Measurements from ENCODE around the gene CNTN6.
"Not testable (repeated sequence)": the region's sequence is repeated elsewhere in the genome, so short reads cannot be mapped to it uniquely, and the experiment has no call there.

Gene CNTN6

GRCh38 chr3:1288805-1289494, 196.1 kb downstream of the CNTN6 start:
- no peak for FAIRE-seq

DNA sequence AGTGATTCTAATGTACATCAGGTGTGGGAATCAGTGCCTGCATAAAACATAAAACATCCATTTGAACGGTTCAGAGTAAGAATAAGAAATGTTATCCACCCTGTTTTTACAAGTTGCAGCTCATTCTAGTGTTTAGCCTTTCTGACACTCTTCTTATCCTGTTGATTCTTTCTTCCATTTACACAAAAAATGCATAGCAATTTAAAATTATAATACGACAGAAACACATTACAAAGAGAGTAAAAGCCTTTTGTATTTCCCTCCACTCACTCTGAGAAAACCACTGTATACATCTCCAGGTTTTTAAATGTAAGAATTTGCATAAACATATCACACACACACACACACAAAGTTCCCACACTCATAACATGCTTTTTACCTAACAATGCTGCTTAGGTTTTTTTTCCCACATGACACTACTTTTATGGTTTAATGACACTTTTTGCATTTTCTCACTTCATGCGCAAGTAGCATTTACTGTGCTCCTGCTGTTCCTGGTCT, 199.8 kb downstream of the CNTN6 start:
- FAIRE-seq = no peak

DNA sequence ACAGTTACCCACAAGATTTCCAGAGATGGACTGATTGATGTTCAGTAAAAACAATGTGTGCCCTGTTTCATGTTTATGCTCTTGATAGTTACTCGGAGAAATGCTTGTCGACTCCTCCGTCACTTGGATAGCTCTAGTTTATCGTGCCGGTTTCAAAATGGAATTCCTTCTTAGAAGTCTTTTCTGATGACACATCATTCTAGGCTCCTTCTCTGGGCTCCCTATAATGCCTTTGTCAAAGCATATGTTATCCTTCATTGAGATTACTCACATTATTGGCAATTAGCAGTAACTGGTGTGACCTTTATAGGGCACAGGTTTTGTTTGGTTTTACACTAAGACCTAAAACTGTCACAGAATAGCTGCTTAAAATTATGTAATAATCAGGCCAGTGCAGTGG, 201.8 kb downstream of the CNTN6 start:
- no peak for FAIRE-seq

DNA sequence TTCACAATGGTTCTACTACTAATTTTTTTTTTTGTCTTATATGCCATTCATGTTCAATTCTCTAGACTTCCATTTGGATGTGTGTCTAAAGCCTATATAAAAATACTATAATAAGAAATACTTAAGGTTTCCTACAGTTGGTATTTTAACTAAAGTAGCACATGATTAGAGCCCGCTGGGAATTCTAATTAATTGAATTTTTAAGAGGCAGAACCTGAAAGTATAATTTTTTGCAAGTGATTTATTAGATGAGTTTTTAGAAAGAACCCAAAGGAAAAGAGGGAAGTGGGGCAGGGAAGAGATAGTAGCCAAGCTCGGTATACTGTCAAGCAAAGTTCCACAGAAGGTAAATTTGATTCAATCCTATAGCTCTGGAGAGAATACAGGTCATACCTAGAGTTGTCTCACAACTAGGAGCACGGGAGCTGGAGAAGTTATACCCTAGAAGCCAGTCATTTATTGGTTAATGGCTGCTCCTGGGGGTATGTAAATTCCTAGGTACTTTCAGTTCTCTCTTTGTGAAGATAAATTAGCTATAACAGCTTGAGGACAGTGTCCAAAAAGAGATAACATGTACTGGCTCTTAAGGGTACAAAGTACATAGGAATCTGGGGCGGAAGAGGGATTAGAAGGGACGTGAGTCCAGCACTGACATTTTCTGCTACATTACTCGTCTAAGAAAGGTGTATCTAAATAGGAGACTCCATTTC, 225.6 kb downstream of the CNTN6 start:
- FAIRE-seq = no peak

DNA sequence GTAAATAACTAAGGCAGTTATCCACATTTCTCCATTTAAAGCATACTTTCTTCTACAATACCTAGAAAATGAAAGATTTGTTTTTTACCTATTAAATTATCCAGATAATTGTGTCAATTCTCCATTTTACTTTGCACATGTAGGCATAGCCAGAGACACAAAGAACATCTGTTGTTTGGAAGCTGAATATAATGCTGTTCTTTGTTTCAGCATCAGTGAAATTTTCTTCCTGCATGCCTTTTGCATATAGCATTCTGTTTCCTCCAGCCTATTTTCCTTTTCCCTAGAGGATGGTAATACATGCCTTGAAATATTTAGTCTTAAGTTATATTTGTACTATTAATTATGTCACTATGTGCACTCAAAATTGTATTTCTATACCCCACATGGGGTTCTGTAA, 233.7 kb downstream of the CNTN6 start:
- no peak for FAIRE-seq

- no peak for FAIRE-seq
Observed at GRCh38 chr3:1330107-1330506, 237.3 kb downstream of the CNTN6 start.

DNA sequence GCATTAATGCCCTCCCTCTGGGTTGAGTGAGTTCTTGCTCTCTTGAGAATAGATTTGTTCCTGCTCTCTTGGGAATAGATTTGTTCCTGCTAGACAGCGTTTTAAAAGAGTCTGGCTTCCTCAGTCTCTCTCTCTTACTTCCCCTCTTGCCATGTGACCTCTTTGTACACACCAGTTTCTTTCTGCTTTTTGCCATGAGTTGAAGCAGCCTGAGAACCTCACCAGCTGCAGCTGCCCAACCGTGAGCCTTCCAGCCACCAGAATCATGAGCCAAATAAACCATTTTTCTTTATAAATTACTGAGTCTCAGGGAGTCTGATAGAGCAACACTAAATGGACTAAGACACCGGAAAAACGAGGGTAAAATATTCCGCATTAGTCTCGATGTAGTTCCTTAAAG, 253.6 kb downstream of the CNTN6 start:
- no peak for FAIRE-seq

DNA sequence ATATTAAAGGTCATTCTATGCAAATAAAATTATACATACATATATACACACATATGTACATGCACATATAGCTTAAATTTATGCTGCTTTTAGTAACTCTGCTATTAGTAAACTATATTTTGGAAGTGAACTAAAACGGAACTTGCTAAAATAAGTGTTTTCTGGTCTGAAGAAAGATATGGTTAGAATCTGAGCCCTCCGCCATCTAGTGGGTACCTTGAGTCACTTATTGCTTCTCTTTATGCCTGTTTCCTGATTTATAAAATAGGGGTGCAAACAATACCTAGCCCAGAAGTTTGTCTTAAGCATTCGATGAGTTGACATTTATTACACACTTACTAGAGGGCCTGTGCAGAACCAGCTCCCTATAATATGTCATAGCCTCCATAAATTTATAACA, 255.7 kb downstream of the CNTN6 start:
- no peak for FAIRE-seq

DNA sequence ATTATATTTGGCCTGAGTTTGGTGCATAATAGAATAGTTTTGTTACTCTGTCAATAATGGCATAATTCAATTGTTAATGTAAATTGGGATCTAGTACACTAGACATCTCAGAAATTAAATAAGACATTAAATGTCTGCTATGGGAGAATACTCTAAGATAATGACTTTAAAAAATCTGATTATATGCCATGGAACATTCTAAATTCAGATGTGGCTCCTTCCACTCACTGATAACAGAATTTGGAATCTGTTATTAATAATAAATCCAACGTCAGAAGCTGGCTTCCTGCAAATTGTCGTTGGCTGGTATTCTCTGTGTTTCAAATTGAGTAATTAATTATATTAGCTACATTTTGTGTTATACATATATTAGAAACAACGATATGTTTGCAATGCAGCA, 258.1 kb downstream of the CNTN6 start:
- no peak for FAIRE-seq

GRCh38 chr3:1355691-1356090, 262.9 kb downstream of the CNTN6 start:
- no peak for FAIRE-seq

DNA sequence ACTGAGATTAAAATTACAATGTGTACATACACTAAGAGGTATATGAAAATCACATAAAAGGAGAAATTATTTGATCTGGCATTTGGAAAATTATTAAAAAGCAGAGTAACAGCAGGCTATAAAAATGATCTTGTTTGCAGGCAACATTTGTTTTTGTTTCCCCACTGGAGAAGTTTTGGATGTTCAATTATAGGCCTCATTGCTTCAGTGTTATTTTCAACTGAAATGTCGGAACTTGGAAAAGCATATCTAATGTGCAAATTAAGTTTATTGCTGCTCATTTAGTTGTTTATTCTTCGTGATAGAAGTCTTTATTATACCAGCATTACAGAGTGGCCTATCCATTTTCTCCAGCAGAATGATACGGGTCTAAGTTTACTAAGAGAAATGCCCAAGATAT, 263.3 kb downstream of the CNTN6 start:
- no peak for FAIRE-seq

- FAIRE-seq = no peak
Observed at GRCh38 chr3:1365528-1365927, 272.7 kb downstream of the CNTN6 start.

GRCh38 chr3:1374471-1374870, 281.6 kb downstream of the CNTN6 start:
- FAIRE-seq = no peak

GRCh38 chr3:1375145-1375544, 282.3 kb downstream of the CNTN6 start:
- FAIRE-seq = no peak

GRCh38 chr3:1380926-1381646, 288.3 kb downstream of the CNTN6 start:
- FAIRE-seq = no peak

GRCh38 chr3:1381647-1382036, 288.8 kb downstream of the CNTN6 start:
- no peak for FAIRE-seq

- not testable (repeated sequence) for FAIRE-seq
Observed at GRCh38 chr3:1387396-1387905, 294.6 kb downstream of the CNTN6 start.

DNA sequence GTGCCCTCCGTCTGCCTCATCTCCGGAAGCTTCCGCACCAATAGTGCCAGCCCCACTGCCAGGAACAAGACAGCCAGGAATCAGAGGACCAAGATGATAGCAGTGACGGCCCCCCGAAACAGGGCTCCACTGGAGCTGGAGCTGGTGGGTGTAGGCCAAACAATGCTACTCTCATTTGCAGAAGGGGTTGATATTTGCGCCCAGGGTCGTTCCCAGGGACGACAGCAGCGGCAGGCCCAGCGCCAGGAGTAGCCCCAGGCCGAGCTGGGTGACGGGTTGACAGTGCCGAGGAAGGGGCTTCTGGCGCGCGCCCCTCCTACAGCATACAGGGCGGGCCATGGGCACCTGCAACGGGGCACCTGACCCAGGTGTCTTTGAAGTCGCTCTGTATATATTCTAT, 301.4 kb downstream of the CNTN6 start:
- FAIRE-seq = no peak

- FAIRE-seq = no peak
Observed at GRCh38 chr3:1400571-1400970, 307.7 kb downstream of the CNTN6 start.

DNA sequence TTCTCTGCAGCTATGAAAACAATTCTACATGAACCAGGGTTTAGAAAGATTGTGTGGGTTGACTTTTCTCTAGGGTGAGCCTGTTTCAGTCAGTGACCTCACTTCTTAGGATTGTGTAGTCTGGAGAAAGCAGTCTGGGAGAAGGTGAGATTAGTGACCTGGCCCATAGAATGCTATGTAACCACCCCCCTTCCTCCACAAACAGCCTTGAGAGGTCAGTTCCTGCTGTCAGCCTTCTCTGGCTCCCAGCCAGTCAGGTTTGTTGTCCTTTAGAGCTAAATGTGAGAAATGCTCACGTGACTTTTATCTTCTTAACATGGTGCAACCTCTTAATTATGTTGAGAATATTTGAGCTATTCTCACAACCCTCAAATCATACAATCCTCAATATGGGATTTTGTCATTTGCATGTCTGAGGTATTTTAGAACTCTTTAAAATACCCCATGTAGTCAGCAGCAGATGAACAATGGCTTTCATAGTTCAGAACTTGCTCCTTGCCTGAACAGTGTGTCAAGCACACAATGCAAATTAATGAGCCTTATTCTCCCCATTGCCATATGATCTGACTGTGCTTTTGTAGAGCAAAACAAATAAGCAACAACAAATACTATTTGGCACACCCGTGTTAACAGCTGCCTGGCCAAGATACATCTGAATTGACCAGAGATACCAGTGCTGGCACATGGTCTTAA, 311.6 kb downstream of the CNTN6 start:
- FAIRE-seq = no peak

DNA sequence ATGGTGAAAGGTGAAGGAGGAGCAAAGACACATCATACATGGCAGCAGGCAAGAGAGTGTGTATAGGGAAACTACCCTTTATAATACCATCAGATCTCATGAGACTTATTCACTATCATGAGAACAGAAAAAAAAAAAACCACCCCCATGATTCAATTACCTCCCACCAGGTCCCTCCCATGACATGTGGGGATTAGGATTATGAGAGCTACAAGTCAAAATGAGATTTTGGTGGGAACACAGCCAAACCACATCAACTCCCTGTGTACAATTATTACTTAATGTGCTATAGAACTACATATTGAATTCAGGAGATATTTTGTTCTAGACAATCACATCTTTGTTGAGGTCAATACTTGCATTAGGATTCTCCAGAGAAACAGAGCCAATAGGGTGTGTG, 313.4 kb downstream of the CNTN6 start:
- FAIRE-seq = no peak

- FAIRE-seq = no peak
Observed at GRCh38 chr3:1421577-1421976, 328.8 kb downstream of the CNTN6 start.

DNA sequence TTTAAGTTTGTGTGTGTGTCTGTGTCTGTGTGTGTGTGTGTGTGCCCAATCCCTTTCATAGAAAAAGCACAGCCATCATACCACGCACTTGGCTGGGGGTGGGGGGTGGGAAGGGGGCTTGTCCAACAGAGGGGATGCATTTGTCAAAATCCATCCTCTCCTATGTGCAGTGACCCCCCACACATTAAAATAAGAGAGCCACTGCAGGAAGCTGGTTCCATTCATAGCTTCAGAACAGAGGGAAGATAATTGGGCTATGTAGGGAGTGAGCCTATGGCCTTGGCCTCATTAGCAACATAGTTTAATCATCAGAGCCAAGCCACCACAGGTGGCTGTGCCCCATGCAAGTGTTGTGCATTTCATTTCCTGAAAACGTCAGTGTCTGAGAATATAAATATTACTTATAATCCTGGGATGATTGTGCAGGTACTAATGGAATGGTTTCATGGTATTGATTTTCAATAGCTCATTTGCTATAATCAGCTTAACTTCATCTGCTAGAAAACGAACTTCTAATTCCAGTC, 330.8 kb downstream of the CNTN6 start:
- no peak for FAIRE-seq

All from G401.6 (cell line).